A549 (cell line): ENCODE measurements around the gene SERPINA10. TPM values are rescaled to one million over a fixed set of nuclear protein-coding genes. Genes with fewer than 3 reads are reported as not detected.

ENCODE experiments used
- ATAC-seq, 2 experiments: fragments of 200-7000 bp in 1 of 2; fragments of >200 bp in 1 of 2; cut with Nextera tagmentation in 1 of 2; cut with Tn5 transposase in 1 of 2; 3 replicates each; pipeline versions ENCODE4 v1.8.0 to v1.9.1; 2018 to 2020; ENCODE audit warnings: mild to moderate bottlenecking in 1 of 2, moderate library complexity in 1 of 2
- CTCF ChIA-PET: fragments of 300-600 bp; sonication (Branson Sonifier 250); formaldehyde crosslinking; extraction: SDS; loops from one replicate; lab custom pipeline; 2021; ENCODE audit warnings: antibody characterized with exemption, inconsistent platforms; lab: Yijun Ruan, JAX
- POLR2A ChIA-PET: fragments of 350-600 bp; formaldehyde crosslinking; extraction: SDS; loops from one replicate; lab custom pipeline; 2021; ENCODE audit warnings: antibody characterized with exemption, inconsistent platforms; lab: Yijun Ruan, JAX
- DNase-seq, 2 experiments: peaks; one replicate each; pipeline versions ENCODE4 v3.0.0 to v3.0.0-alpha.2; 2011 to 2016; ENCODE audit warnings: low read depth in 1 of 2, low spot score in 1 of 2
- FAIRE-seq: peaks from 2 replicates; lab custom pipeline; 2011; peaks lifted over from hg19 to GRCh38; lab: Jason Lieb, UNC
- H3K27ac ChIP-seq, 2 experiments: fragments of >200 bp; sonication (Bioruptor Twin); formaldehyde crosslinking; 3 replicates each; pipeline ENCODE4 v1.5.1; 2016 to 2017
- H3K4me1 ChIP-seq: fragments of >200 bp; sonication (Bioruptor Twin); formaldehyde crosslinking; 3 replicates; pipeline ENCODE4 v1.6.1; 2016
- H3K4me2 ChIP-seq: fragments of >200 bp; sonication (Bioruptor Twin); formaldehyde crosslinking; 3 replicates; pipeline ENCODE4 v1.6.1; 2016
- H3K4me3 ChIP-seq: fragments of >200 bp; sonication (Bioruptor Twin); formaldehyde crosslinking; 3 replicates; pipeline ENCODE4 v1.5.1; 2016
- H3K9me3 ChIP-seq: fragments of >200 bp; sonication (Bioruptor Twin); formaldehyde crosslinking; 3 replicates; pipeline ENCODE4 v1.6.1; 2016
- BCL3 ChIP-seq: fragments of >200 bp; sonication (Bioruptor Twin); formaldehyde crosslinking; IDR thresholded peaks from 3 replicates; pipeline ENCODE4 v1.6.1; 2016
- CBX8 ChIP-seq: fragments of 200-600 bp; sonication (generic); IDR thresholded peaks from 2 replicates; pipeline ENCODE4 v1.6.1; 2016
- CEBPB ChIP-seq, 2 experiments: fragments of >200 bp in 1 of 2; sonication (Bioruptor Twin) in 1 of 2; formaldehyde crosslinking in 1 of 2; IDR thresholded peaks; 2 replicates each; pipeline ENCODE4 v1.6.1; 2012 to 2016
- EHMT2 ChIP-seq: fragments of 200-600 bp; sonication (generic); IDR thresholded peaks from 2 replicates; pipeline ENCODE4 v1.6.1; 2016; ENCODE audit warnings: antibody characterized with exemption, low read depth, mild to moderate bottlenecking, moderate library complexity
- EP300 ChIP-seq, 2 experiments: fragments of >200 bp; sonication (Bioruptor Twin); formaldehyde crosslinking; IDR thresholded peaks; 2 replicates in 1 of 2; 3 replicates in 1 of 2; pipeline ENCODE4 v1.6.1; 2016 to 2017
- HEYL ChIP-seq: fragments of 250-450 bp; sonication (Bioruptor Pico); IDR thresholded peaks from 2 replicates; pipeline ENCODE4 v1.8.0; 2021; ENCODE audit warnings: mild to moderate bottlenecking, moderate library complexity
- HMGXB4 ChIP-seq: fragments of 250-450 bp; sonication (Bioruptor Pico); IDR thresholded peaks from 2 replicates; pipeline ENCODE4 v1.5.0; 2021; ENCODE audit warnings: mild to moderate bottlenecking, moderate library complexity, borderline replicate concordance
- HOXB13 ChIP-seq: fragments of 250-450 bp; sonication (Bioruptor Pico); IDR thresholded peaks from 2 replicates; pipeline ENCODE4 v1.5.0; 2020; ENCODE audit warnings: low read depth, mild to moderate bottlenecking, moderate library complexity
- HOXB5 ChIP-seq: fragments of 250-450 bp; sonication (Bioruptor Pico); IDR thresholded peaks from 2 replicates; pipeline ENCODE4 v1.5.0; 2020; ENCODE audit warnings: mild to moderate bottlenecking, moderate library complexity
- KDM5A ChIP-seq: fragments of 200-600 bp; sonication (generic); IDR thresholded peaks from 2 replicates; pipeline ENCODE4 v1.6.1; 2016; ENCODE audit warnings: antibody characterized with exemption, mild to moderate bottlenecking
- MAX ChIP-seq: IDR thresholded peaks from 2 replicates; pipeline ENCODE4 v1.6.1; 2012
- MYC ChIP-seq: IDR thresholded peaks from 2 replicates; pipeline ENCODE4 v1.6.1; 2012; ENCODE audit warnings: mild to moderate bottlenecking, inconsistent platforms, low read length, improper control_type of control experiment, borderline replicate concordance
- NFE2L2 ChIP-seq: fragments of 150-350 bp; conservative IDR thresholded peaks from 2 replicates; pipeline ENCODE4 v1.6.1; 2014; ENCODE audit warnings: low read length
- PHF8 ChIP-seq: fragments of 200-600 bp; sonication (generic); IDR thresholded peaks from 2 replicates; pipeline ENCODE4 v1.6.1; 2016; ENCODE audit warnings: low read depth, mild to moderate bottlenecking, antibody characterized with exemption, moderate library complexity, borderline replicate concordance
- POLR2AphosphoS2 ChIP-seq: conservative IDR thresholded peaks from 2 replicates; pipeline ENCODE4 v1.6.1; 2012; ENCODE audit warnings: low read length, improper control_type of control experiment, inconsistent platforms
- RARB ChIP-seq: fragments of 250-450 bp; sonication (Bioruptor Pico); IDR thresholded peaks from 2 replicates; pipeline ENCODE4 v1.8.0; 2021; ENCODE audit warnings: mild to moderate bottlenecking, moderate library complexity
- RCOR1 ChIP-seq: fragments of 150-350 bp; IDR thresholded peaks from 2 replicates; pipeline ENCODE4 v1.6.1; 2014; ENCODE audit warnings: antibody characterized with exemption, low read length, low read depth
- RFX5 ChIP-seq: fragments of 450-650 bp; IDR thresholded peaks from 2 replicates; pipeline ENCODE4 v1.7.1; 2014; ENCODE audit warnings: antibody characterized with exemption, mild to moderate bottlenecking, moderate library complexity
- SMC3 ChIP-seq: fragments of >200 bp; sonication (Bioruptor Twin); formaldehyde crosslinking; IDR thresholded peaks from 3 replicates; pipeline ENCODE4 v1.6.1; 2018; ENCODE audit warnings: inconsistent platforms
- SREBF2 ChIP-seq: fragments of 450-650 bp; IDR thresholded peaks from 2 replicates; pipeline ENCODE4 v1.6.1; 2014; ENCODE audit warnings: mild to moderate bottlenecking, moderate library complexity
- TFCP2L1 ChIP-seq: fragments of 250-450 bp; sonication (Bioruptor Pico); IDR thresholded peaks from 2 replicates; pipeline ENCODE4 v1.5.0; 2021; ENCODE audit warnings: mild to moderate bottlenecking
- ZFP36 ChIP-seq: fragments of 450-650 bp; IDR thresholded peaks from 2 replicates; pipeline ENCODE4 v1.6.1; 2014; ENCODE audit warnings: borderline replicate concordance; ENCODE audit not compliant: partially characterized antibody
- ZNF302 ChIP-seq: fragments of 250-450 bp; sonication (Bioruptor Pico); IDR thresholded peaks from 2 replicates; pipeline ENCODE4 v1.9.0; 2021; ENCODE audit warnings: inconsistent platforms, mild to moderate bottlenecking, moderate library complexity
- WGBS: methylation state at CpG from one replicate; pipeline ENCODE4 v1.1.6; 2017; ENCODE audit errors: missing lambda C conversion rate; 5-methylcytosine and 5-hydroxymethylcytosine counted together
- polyA plus RNA-seq, 4 experiments: library from polyadenylated mRNA; depleted of rRNA in 3 of 4; stranded (reverse); fragments of >200 nt; fragmentation: RNase III in 1 of 4; extraction: RNeasy Plus Mini Kit Qiagen cat#74134 plus additional on column Dnase treatment in 1 of 4; gene quantifications; 2 replicates in 3 of 4; 3 replicates in 1 of 4; pipeline ENCODE4 v1.2.3, GENCODE V29; 2011 to 2017
- TF ChIP-seq, protein P1 (sequence below): fragments of 150-350 bp; IDR thresholded peaks from 2 replicates; pipeline ENCODE4 v1.6.1; 2014; ENCODE audit warnings: low read depth, mild to moderate bottlenecking, low read length
- TF ChIP-seq, protein P2 (sequence below): fragments of 200-600 bp; sonication (generic); IDR thresholded peaks from 2 replicates; pipeline ENCODE4 v1.6.1; 2016; ENCODE audit warnings: antibody characterized with exemption, mild to moderate bottlenecking, moderate library complexity

The SERPINA10 gene
- polyA plus RNA-seq, 2 of the 4 experiments (the other 2 are of a cell fraction): 0.03 to 0.04 TPM

DNA sequence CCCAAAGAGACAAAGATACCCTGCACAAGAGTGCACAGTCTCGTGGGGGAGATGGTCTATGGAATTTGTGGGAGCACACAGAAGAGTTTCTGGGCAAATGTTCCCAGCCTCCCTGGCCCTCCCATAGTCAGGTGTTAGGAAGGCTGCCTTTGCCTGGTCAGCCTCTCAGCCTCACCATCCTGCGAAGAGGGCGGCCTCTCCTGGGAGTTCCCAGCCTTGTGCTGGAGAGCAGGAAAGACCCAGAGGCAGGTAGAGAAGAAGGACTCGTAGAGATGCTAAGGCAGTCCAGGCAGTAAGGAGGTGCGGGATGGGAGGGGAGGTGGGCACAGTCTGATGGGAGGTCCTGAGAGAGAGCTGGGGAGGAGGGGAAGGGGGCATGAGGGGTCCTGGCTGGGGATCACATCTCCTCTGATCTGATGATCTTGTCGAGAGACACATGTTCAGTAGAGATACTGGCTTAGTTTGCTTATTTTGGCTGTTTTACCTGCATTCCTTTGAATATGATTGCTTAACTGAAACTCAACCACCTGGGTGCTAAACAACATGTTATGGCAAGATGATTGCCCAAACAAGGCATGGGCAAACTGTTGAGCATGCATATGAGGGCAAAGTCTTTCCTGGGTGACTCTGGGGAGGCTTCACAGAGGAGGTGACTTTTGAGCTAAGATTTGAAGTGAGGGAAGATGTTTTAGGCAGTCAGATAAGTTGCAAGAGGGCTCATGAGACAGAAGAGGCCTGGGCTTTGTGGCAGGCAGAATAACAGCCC, 19.6 kb upstream of the SERPINA10 start:
- Histone ChIP-seq H3K27ac (no peak overlapping the region), H3K4me2 (no peak overlapping the region), H3K9me3 (peaks cover 6% of the 10 kb centered on the region; the same call in 2 of the 3 replicates), H3K4me1 (no peaks in the 10 kb centered on the region), H3K4me3 (no peak overlapping the region)
- ATAC-seq: no peak
- FAIRE-seq: no peak
- TF ChIP-seq EP300 (IDR thresholded peaks at IDR 0.05) (no peak), KDM5A (no peak)
- DNase-seq: no peak
- POLR2A ChIA-PET: no interaction called here
- CTCF ChIA-PET: interaction anchor here (1.3 kb wide), 1 partner anchor 174 kb away, joined by 3 read pairs; no protein-coding TSS in a partner anchor
- 45% methylated on average over 6 of the region's 6 CpGs for WGBS

GRCh38 chr14:94310248-94310647, 17.2 kb upstream of the SERPINA10 start:
- CTCF ChIA-PET: no interaction called here

DNA sequence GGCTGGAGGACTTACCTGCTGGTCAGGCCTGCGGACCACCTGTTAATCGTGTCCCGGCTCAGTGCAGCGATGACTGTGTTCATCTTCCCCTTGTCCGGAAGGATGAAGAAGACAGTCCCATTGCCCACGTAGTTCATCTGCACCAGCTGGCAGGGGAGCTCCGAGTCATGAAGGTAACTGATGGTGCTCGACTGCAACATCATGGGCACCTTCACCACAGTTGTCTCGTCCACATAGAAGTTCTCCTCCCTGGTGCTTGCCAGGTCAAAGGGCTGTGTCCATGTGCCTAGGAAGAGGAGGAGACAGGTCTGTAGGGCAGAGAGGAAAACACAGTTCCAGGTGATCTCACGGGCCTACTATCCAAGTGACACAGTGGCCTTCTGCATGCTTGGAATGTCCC, 16.7 kb upstream of the SERPINA10 start:
- 61% methylated on average over 10 of the region's 10 CpGs for WGBS
- DNase-seq (no peak), FAIRE-seq (no peak), ATAC-seq (no peak)
- POLR2A ChIA-PET: no interaction called here
- H3K9me3 ChIP-seq: peaks cover 6% of the 10 kb centered on the region; the same call in 2 of the 3 replicates
- H3K27ac ChIP-seq: no peak overlapping the region
- no peak overlapping the region for H3K4me3 ChIP-seq
- no peaks in the 10 kb centered on the region for H3K4me1 ChIP-seq
- TF ChIP-seq, protein P1, sequence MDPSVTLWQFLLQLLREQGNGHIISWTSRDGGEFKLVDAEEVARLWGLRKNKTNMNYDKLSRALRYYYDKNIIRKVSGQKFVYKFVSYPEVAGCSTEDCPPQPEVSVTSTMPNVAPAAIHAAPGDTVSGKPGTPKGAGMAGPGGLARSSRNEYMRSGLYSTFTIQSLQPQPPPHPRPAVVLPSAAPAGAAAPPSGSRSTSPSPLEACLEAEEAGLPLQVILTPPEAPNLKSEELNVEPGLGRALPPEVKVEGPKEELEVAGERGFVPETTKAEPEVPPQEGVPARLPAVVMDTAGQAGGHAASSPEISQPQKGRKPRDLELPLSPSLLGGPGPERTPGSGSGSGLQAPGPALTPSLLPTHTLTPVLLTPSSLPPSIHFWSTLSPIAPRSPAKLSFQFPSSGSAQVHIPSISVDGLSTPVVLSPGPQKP: no peak
- TF ChIP-seq SREBF2: no peak
- TF ChIP-seq, protein P2, sequence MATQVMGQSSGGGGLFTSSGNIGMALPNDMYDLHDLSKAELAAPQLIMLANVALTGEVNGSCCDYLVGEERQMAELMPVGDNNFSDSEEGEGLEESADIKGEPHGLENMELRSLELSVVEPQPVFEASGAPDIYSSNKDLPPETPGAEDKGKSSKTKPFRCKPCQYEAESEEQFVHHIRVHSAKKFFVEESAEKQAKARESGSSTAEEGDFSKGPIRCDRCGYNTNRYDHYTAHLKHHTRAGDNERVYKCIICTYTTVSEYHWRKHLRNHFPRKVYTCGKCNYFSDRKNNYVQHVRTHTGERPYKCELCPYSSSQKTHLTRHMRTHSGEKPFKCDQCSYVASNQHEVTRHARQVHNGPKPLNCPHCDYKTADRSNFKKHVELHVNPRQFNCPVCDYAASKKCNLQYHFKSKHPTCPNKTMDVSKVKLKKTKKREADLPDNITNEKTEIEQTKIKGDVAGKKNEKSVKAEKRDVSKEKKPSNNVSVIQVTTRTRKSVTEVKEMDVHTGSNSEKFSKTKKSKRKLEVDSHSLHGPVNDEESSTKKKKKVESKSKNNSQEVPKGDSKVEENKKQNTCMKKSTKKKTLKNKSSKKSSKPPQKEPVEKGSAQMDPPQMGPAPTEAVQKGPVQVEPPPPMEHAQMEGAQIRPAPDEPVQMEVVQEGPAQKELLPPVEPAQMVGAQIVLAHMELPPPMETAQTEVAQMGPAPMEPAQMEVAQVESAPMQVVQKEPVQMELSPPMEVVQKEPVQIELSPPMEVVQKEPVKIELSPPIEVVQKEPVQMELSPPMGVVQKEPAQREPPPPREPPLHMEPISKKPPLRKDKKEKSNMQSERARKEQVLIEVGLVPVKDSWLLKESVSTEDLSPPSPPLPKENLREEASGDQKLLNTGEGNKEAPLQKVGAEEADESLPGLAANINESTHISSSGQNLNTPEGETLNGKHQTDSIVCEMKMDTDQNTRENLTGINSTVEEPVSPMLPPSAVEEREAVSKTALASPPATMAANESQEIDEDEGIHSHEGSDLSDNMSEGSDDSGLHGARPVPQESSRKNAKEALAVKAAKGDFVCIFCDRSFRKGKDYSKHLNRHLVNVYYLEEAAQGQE: no peak
- TF ChIP-seq RCOR1: no peak
- no peak for TF ChIP-seq SMC3
- TF ChIP-seq HOXB13 (CRISPR knock-in tag): no peak
- TF ChIP-seq HOXB5: no peak
- no peak for TF ChIP-seq CBX8
- no peak for TF ChIP-seq PHF8
- no peak for TF ChIP-seq CEBPB (IDR thresholded peaks at IDR 0.05)
- no peak for TF ChIP-seq BCL3
- no peak for TF ChIP-seq POLR2AphosphoS2
- TF ChIP-seq KDM5A: no peak
- TF ChIP-seq ZFP36: no peak
- no peak for TF ChIP-seq RARB (CRISPR knock-in tag)
- TF ChIP-seq MAX: no peak
- no peak for TF ChIP-seq ZNF302 (CRISPR knock-in tag)
- TF ChIP-seq, all 56 proteins: peak for 0
- CTCF ChIA-PET: no interaction called here
- no peak overlapping the region for H3K4me2 ChIP-seq

More at GRCh38 chr14:94310248-94310647, 17.2 kb upstream of the SERPINA10 start:
- FAIRE-seq (no peak), DNase-seq (no peak), ATAC-seq (no peak)
- no peaks in the 10 kb centered on the region for H3K4me1 ChIP-seq
- H3K4me2 ChIP-seq: no peak overlapping the region
- H3K27ac ChIP-seq: no peak overlapping the region
- H3K4me3 ChIP-seq: no peak overlapping the region
- peaks cover 6% of the 10 kb centered on the region; the same call in 2 of the 3 replicates for H3K9me3 ChIP-seq
- WGBS: 6% methylated on average over 3 of the region's 3 CpGs
- TF ChIP-seq NFE2L2 (no peak), EP300 (IDR thresholded peaks at IDR 0.05) (no peak), ZFP36 (no peak), RARB (CRISPR knock-in tag) (no peak), HEYL (CRISPR knock-in tag) (no peak), HMGXB4 (CRISPR knock-in tag) (no peak), MYC (no peak), EHMT2 (no peak), TFCP2L1 (CRISPR knock-in tag) (no peak), CBX8 (no peak), RFX5 (no peak)
- POLR2A ChIA-PET: no interaction called here
